ENCODE measurements around the gene FAM98B. TPM values are rescaled to one million over a fixed set of nuclear protein-coding genes. Genes with fewer than 3 reads are reported as not detected.

FAM98B gene
- total RNA-seq, 1 donor from 2014 or later = 24.8 TPM

DNA sequence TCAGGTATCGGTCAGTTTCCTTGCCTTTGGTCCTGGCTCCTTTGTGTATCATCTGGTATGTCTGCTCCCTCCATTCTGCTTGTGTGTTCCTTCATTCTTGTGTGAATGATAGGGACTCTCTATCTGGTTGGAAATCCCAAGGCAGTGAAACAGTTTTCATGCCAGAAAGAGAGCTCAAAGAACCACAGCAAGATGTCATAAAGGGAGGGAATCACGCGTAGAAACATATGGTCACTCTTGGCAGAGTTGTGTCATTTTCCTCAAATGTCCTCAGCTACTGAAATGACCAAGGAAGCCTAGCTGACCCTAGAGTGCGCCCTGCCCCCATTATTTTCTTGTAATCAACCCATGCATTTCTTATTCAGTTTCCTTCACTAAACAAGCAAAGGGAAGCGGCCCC lies 62.7 kb downstream of the FAM98B start:
- no peak overlapping the region for H3K27ac ChIP-seq
- H3K4me3 ChIP-seq = no peak overlapping the region
- H3K4me1 ChIP-seq = no peaks in the 10 kb centered on the region
- no peak for DNase-seq
- peaks cover 5% of the 10 kb centered on the region for H3K27me3 ChIP-seq
- H3K36me3 ChIP-seq = no peaks in the 10 kb centered on the region
- TF ChIP-seq, protein P1, sequence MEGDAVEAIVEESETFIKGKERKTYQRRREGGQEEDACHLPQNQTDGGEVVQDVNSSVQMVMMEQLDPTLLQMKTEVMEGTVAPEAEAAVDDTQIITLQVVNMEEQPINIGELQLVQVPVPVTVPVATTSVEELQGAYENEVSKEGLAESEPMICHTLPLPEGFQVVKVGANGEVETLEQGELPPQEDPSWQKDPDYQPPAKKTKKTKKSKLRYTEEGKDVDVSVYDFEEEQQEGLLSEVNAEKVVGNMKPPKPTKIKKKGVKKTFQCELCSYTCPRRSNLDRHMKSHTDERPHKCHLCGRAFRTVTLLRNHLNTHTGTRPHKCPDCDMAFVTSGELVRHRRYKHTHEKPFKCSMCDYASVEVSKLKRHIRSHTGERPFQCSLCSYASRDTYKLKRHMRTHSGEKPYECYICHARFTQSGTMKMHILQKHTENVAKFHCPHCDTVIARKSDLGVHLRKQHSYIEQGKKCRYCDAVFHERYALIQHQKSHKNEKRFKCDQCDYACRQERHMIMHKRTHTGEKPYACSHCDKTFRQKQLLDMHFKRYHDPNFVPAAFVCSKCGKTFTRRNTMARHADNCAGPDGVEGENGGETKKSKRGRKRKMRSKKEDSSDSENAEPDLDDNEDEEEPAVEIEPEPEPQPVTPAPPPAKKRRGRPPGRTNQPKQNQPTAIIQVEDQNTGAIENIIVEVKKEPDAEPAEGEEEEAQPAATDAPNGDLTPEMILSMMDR (IDR thresholded peaks at IDR 0.05) = no peak
- intact Hi-C loops (cut with DNase I) = no loop called here
- no peaks in the 10 kb centered on the region for H3K9me3 ChIP-seq
- no peak for ATAC-seq

DNA sequence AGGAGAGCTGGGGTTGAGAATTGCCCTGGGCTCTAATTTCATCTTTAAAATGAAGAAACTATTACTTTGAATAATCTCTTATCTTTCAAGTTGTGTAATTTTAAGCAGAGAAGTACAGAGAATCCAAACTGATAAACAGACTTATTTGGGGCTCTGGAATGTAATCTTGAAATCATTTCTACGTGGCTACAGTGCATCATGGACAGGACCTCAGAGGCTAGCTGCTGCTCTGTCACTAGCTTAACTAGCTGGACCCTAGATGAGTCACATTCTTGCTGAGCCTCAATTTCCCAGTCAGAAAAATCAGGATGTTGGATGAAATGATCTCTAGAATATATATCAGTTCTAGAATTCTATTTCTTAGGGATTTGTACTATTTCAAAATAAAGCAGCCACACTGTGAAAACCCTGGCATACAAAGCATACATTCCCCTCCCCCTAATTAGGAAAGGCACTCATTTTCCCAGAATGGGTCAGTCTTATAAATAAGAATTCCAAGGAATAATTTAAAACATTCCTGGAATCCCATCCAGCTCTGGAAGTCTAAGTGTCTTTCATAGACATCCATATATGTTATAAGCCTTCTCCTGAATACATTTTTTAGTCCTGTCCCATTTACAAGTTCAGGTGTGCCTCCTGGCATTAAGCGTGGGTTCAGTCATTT lies 63.5 kb downstream of the FAM98B start:
- H3K27ac ChIP-seq = no peak overlapping the region
- ATAC-seq (no peak), DNase-seq (no peak)
- no peak overlapping the region for H3K4me3 ChIP-seq
- no peaks in the 10 kb centered on the region for H3K4me1 ChIP-seq
- intact Hi-C loops (cut with DNase I) = no loop called here
- no peaks in the 10 kb centered on the region for H3K36me3 ChIP-seq
- peaks cover 5% of the 10 kb centered on the region for H3K27me3 ChIP-seq
- no peaks in the 10 kb centered on the region for H3K9me3 ChIP-seq
- TF ChIP-seq, protein P1 (IDR thresholded peaks at IDR 0.05) = no peak

DNA sequence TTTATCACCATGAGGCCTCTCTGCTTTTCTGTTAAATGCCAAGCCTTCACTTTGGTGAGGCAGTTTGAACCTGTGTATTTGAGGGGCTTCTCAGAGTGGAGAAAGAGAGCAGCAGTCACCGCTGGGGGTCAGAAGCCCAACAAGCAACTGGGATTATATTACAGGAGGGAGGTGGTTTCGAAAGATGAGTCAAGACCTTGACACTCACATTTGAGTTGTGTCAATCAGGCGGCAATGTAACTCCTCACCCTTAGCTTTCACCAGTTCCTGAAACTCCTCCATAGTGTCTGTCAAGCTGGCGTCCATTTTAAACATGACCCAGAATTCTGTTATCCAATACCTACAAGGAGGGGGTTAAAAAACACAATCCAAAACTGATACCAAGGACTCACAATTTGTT lies 64.2 kb downstream of the FAM98B start:
- no peaks in the 10 kb centered on the region for H3K4me1 ChIP-seq
- no peak overlapping the region for H3K4me3 ChIP-seq
- DNase-seq (no peak), ATAC-seq (no peak)
- H3K27me3 ChIP-seq = peaks cover 5% of the 10 kb centered on the region
- TF ChIP-seq, protein P1 (IDR thresholded peaks at IDR 0.05) = no peak
- H3K27ac ChIP-seq = no peak overlapping the region
- no peaks in the 10 kb centered on the region for H3K36me3 ChIP-seq
- intact Hi-C loops (cut with DNase I) = no loop called here
- H3K9me3 ChIP-seq = no peaks in the 10 kb centered on the region

DNA sequence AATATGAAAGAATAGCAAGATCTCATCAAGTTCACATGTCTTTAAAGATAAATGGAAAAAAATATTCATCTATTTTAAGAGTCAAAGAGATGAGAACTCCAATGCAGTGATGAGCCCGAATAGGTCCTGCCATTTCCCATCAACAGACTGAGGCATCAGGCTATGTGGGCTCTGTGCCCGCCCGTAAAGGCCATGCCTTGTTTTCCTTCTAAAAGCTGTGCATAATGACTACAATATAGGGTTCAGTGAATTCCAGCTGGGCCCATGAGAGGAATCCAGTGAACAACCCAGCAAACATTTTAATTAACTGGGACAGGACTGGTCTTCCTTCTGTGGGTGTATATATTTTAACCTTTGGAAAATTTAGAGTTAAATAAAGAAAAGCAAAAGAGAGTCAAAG lies 66.1 kb downstream of the FAM98B start:
- DNase-seq (no peak), ATAC-seq (no peak)
- no peaks in the 10 kb centered on the region for H3K9me3 ChIP-seq
- no peak overlapping the region for H3K4me3 ChIP-seq
- H3K4me1 ChIP-seq = no peaks in the 10 kb centered on the region
- H3K36me3 ChIP-seq = no peaks in the 10 kb centered on the region
- no peak overlapping the region for H3K27ac ChIP-seq
- peaks cover 3% of the 10 kb centered on the region for H3K27me3 ChIP-seq
- TF ChIP-seq, protein P1 (IDR thresholded peaks at IDR 0.05) = no peak
- intact Hi-C loops (cut with DNase I) = no loop called here

DNA sequence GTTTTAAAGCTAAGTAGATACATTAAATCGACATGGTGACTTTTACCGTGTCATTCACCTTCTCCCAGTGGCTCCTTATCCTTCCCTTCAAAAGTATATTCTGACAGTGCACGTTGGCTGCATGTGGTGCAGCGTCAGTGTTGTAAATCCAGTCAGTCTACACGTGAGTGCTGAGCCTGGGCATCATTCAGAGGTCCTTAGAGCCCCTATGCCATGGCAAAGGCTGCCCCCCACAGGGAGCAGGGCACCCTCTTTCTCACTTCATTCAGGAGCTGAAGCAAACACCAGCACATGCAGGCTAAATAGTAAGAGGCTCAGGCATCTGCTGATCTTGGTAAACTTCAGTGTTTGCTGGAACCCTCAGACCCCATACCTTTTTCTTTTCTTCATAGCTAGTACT lies 67.4 kb downstream of the FAM98B start:
- H3K27me3 ChIP-seq = no peaks in the 10 kb centered on the region
- H3K27ac ChIP-seq = no peak overlapping the region
- no peaks in the 10 kb centered on the region for H3K4me1 ChIP-seq
- no peaks in the 10 kb centered on the region for H3K36me3 ChIP-seq
- ATAC-seq (no peak), DNase-seq (no peak)
- TF ChIP-seq, protein P1 (IDR thresholded peaks at IDR 0.05) = no peak
- H3K9me3 ChIP-seq = no peaks in the 10 kb centered on the region
- intact Hi-C loops (cut with DNase I) = no loop called here
- no peak overlapping the region for H3K4me3 ChIP-seq

DNA sequence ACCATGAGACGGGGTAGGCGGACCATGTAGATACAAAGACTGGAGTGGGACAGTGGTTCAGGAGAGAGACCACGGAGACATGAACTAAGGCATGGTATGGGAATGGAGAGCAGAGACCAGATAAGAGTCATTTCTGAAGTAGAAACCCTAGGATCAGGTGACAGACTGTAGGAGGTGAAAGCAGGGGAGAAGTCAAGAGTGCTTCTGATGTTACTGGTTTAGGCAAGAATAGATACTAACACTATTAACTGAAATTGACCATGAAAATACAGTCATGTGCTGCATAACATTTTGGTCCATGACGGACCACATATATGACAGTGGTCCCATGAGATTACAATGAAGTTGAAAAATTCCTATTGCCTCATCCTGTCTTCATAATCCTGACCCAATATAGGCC lies 69.0 kb downstream of the FAM98B start:
- H3K36me3 ChIP-seq = no peaks in the 10 kb centered on the region
- H3K27ac ChIP-seq = no peak overlapping the region
- no peaks in the 10 kb centered on the region for H3K9me3 ChIP-seq
- no peak overlapping the region for H3K4me3 ChIP-seq
- H3K4me1 ChIP-seq = no peaks in the 10 kb centered on the region
- DNase-seq (no peak), ATAC-seq (no peak)
- no peaks in the 10 kb centered on the region for H3K27me3 ChIP-seq
- TF ChIP-seq, protein P1 (IDR thresholded peaks at IDR 0.05) = no peak
- intact Hi-C loops (cut with DNase I) = no loop called here

All from upper lobe of right lung (tissue), 1 donor.